ENCODE results near the gene DRAM2.

GRCh38 chr1:111175349-111175748 is 35.5 kb upstream of the DRAM2 start:
- TF ChIP-seq CTCF (IDR thresholded peaks at IDR 0.05; ENCODE audit: low read depth, low read length, poor library complexity, severe bottlenecking), result no peak
- TF ChIP-seq EZH2phosphoT487 (IDR thresholded peaks at IDR 0.05; ENCODE audit: borderline replicate concordance, low read length), result no peak
